ENCODE measurements around the gene IL1B.
A peak's percentile ranks its signal among the peaks of the same experiment; 100 is the strongest.

Gene IL1B

DNA sequence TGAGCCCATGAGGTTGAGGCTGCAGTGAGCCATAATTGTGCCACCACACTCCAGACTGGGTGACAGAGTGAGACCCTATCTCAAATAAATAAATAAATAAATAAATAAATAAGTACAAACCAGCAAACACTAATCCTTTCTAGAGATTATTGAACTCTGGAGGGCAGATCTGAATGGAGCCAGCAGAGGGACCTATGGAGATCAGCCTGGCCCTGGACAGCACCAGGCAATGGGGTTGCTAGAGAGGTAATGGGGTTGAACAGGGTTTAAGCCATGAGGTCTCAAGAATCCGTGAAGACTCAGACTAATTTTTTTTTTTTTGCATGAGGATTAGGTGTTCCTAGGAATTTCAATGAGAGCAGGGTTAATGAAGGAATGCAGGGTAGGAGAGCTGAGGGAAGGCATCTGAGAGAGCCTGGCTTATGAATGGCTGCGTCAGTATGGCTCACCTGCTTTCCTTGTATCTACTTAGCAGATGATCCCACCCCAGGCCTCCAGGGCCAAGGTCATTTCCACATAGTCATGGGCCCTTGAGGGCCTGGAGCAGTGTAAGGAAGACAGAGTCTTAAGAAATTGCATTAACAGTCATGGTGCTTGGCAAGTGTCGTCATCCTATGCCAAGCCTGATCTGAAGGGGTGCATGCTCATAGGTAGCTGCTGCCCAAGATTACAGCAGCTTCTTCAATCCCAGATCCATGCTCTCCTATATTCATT, 39.8 kb upstream of the IL1B start:
- DNase-seq (ENCODE audit: low read depth) = no peak
- no peak overlapping the region for H3K4me3 ChIP-seq (ENCODE audit: low read depth, low read length)
- TF ChIP-seq POLR2A (IDR thresholded peaks at IDR 0.05; ENCODE audit: extremely low read depth, insufficient read length) = no peak
- TF ChIP-seq MYC (IDR thresholded peaks at IDR 0.05; ENCODE audit: low read depth, low read length) = no peak
- TF ChIP-seq, protein P1, sequence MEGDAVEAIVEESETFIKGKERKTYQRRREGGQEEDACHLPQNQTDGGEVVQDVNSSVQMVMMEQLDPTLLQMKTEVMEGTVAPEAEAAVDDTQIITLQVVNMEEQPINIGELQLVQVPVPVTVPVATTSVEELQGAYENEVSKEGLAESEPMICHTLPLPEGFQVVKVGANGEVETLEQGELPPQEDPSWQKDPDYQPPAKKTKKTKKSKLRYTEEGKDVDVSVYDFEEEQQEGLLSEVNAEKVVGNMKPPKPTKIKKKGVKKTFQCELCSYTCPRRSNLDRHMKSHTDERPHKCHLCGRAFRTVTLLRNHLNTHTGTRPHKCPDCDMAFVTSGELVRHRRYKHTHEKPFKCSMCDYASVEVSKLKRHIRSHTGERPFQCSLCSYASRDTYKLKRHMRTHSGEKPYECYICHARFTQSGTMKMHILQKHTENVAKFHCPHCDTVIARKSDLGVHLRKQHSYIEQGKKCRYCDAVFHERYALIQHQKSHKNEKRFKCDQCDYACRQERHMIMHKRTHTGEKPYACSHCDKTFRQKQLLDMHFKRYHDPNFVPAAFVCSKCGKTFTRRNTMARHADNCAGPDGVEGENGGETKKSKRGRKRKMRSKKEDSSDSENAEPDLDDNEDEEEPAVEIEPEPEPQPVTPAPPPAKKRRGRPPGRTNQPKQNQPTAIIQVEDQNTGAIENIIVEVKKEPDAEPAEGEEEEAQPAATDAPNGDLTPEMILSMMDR (IDR thresholded peaks at IDR 0.05; ENCODE audit: low read depth, low read length) = no peak
- TF ChIP-seq, protein P2, sequence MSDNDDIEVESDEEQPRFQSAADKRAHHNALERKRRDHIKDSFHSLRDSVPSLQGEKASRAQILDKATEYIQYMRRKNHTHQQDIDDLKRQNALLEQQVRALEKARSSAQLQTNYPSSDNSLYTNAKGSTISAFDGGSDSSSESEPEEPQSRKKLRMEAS (IDR thresholded peaks at IDR 0.05; ENCODE audit: low read depth, low read length) = no peak

DNA sequence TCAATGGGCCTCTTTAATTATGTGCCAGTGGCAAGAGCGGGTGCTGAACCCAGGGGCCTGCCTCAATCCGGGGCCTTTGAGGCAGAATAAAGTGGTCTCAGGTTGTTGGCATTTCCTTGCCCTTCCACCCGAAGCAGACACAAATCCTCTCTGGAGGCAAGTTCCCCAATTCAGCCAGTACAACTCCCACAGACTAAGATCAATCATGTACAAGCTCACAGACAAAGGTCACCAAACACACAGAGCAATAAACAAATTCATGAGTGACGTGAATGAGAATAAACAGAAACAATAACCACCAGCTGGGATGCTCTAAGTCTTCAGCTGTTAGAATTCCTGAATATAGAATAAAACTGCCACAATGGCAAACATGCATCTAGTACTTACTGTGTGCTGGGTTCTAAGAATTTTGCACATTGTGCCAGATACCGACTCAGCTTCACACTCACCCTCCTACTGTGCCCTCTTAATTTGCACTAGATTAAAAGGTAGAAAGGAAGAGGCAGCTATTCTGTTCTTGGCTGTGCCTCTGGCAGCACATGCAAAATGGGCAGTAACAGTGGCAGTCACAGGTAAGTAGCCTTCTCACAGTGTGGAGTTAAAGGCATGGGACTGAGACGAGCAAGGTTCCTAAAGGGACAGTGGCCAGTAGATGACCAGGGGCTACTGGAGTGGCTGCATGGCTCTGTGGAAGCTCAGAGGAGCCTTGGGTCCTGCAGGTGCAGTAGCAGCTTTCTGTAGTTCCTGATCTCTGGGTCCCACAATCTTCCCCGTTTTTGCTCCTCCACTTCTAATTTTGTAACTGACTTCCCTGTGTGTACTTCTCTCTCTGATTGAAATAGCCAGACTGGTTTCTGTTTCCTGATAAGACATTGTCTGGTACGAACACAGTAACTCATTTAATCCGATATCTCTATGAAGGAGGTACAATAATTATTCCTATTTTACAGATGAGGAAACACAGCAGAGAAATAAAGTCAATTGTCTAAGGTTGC, 34.6 kb upstream of the IL1B start:
- TF ChIP-seq MYC (IDR thresholded peaks at IDR 0.05; ENCODE audit: low read depth, low read length) (no peak), POLR2A (IDR thresholded peaks at IDR 0.05; ENCODE audit: extremely low read depth, insufficient read length) (no peak)
- TF ChIP-seq, protein P2 (IDR thresholded peaks at IDR 0.05; ENCODE audit: low read depth, low read length) = no peak
- TF ChIP-seq, protein P1 (IDR thresholded peaks at IDR 0.05; ENCODE audit: low read depth, low read length) = no peak
- no peak overlapping the region for H3K4me3 ChIP-seq (ENCODE audit: low read depth, low read length)
- DNase-seq (ENCODE audit: low read depth) = no peak

DNA sequence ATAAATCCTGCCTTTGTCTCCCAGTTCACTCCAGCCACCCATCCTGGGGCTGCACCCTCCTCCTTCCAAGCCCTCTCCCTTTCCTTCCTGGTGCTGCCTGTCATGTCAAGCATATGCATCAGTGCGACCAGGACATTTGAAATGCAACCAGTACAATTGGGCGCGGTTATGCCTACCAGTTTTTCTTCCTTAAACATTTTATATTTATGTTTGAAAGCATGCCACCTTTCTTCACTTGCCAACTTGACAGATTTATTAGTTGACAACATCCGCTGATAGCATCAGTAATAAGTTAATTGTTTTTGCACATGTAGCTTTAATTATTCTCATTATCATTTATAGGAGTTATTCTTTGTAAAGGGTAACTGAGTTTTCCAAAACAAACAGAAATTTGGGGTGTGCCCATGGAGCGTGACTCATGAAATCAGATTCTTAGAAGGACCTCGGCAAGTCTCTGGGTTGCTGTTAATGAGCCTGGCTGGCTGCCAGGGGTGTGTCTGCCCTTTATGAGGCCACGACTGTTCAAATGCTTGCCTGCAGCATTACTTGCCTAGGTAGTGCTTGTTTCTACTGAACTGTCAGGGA, 32.8 kb upstream of the IL1B start:
- DNase-seq (ENCODE audit: low read depth) = peak; percentile 43
- no peak overlapping the region for H3K4me3 ChIP-seq (ENCODE audit: low read depth, low read length)
- TF ChIP-seq POLR2A (IDR thresholded peaks at IDR 0.05; ENCODE audit: extremely low read depth, insufficient read length) (no peak), MYC (IDR thresholded peaks at IDR 0.05; ENCODE audit: low read depth, low read length) (no peak)
- TF ChIP-seq, protein P2 (IDR thresholded peaks at IDR 0.05; ENCODE audit: low read depth, low read length) = no peak
- TF ChIP-seq, protein P1 (IDR thresholded peaks at IDR 0.05; ENCODE audit: low read depth, low read length) = no peak

DNA sequence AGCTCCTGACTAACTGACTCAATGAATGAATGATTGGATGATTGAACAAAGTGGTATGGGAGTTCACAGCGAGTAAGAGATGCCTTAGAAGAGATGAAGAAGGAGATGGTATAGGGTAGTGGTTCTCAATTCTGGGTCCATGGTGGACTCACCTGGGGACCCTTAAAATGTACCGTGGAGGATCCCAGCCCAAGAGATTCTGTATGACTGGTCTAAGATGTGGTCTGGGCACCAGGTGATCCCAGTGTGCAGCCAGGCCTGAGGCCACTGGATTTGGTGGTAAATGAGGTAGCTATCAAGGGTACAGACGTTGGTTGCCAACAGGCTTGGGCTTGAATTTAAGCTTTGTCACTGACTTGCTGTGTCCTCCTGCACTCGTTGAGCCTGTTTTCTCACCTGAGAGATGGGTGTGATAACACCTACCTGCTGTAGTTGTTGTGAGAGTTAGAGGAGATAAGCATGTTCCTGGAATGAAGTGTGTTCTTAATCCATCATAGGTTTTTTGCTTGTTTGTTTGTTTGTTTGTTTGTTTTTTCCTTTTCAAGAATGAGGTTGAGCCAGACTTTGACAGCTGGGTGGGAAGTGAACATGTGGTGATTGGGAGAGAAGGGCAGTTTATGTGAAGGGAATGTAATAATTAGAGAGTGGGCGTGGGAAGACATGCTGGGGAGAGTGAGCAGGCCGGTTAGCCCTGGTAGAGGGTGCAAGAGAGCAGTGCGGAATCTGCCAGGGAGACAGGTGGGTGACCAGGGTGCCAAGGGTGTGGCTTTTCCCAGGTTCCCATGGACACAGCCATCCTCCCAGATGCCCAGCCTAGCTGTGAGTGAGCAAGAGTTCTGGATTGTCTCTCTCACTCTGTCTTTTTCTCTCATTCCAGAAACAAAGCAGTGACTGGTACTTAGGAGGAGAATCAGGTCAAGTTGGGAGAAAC, 31.4 kb upstream of the IL1B start:
- no peak for DNase-seq (ENCODE audit: low read depth)
- no peak overlapping the region for H3K4me3 ChIP-seq (ENCODE audit: low read depth, low read length)
- TF ChIP-seq, protein P1 (IDR thresholded peaks at IDR 0.05; ENCODE audit: low read depth, low read length) = no peak
- TF ChIP-seq, protein P2 (IDR thresholded peaks at IDR 0.05; ENCODE audit: low read depth, low read length) = no peak
- no peak for TF ChIP-seq POLR2A (IDR thresholded peaks at IDR 0.05; ENCODE audit: extremely low read depth, insufficient read length)
- TF ChIP-seq MYC (IDR thresholded peaks at IDR 0.05; ENCODE audit: low read depth, low read length) = no peak

Measured in NB4 (cell line).